Measurements from ENCODE around the gene CIB1.
"Not testable (repeated sequence)": the region's sequence is repeated elsewhere in the genome, so short reads cannot be mapped to it uniquely, and the experiment has no call there.

CIB1 gene

GRCh38 chr15:90233387-90234095, at the start of gene CIB1:
TSS of gene CIB1 (minus strand) at chr15:90233941. CDS start at chr15:90233885, 56 bp downstream.
- ATAC-seq (peak; percentile 91), DNase-seq (peak; percentile 98 to 99)
- peaks cover 62% of the 10 kb centered on the region for H3K4me1 Mint-ChIP-seq
- H3K4me3 Mint-ChIP-seq, result peak within 1 kb of the TSS; percentile 89 to 93
- peak within 1 kb of the TSS; percentile 83 to 94 for H3K27ac Mint-ChIP-seq
- no peaks in the 10 kb centered on the region for H3K27me3 Mint-ChIP-seq
- H3K9me3 Mint-ChIP-seq, result no peaks in the 10 kb centered on the region

DNA sequence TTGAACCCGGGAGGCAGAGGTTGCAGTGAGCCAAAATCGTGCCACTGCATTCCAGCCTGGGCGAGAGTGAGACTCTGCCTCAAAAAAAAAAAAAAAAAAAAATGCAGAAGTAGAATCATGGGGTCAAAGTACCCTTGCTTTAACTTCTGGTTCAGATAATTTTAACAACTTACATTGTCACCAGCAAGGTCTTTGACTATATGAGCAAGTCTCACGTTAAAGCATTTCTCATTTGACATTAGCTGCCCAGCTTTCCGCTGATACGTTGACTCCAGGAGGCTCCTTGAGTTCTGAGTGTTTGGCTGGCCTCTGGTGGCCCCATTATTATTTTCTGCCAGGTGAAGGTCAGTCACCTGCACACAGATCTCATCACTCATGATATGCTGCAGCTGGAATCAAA, 47.9 kb upstream of the CIB1 start:
- ATAC-seq, H3K4me3 Mint-ChIP-seq, DNase-seq, H3K27me3 Mint-ChIP-seq, H3K4me1 Mint-ChIP-seq, H3K9me3 Mint-ChIP-seq: not testable (repeated sequence)
- H3K27ac Mint-ChIP-seq, result peak overlapping the region in 1 of 2 donors; percentile 67

- not testable (repeated sequence) for DNase-seq, H3K4me3 Mint-ChIP-seq, H3K27ac Mint-ChIP-seq, H3K27me3 Mint-ChIP-seq, ATAC-seq, H3K9me3 Mint-ChIP-seq, H3K4me1 Mint-ChIP-seq
These were observed 47.0 kb upstream of the CIB1 start for GRCh38 chr15:90280743-90281142.

- not testable (repeated sequence) for H3K9me3 Mint-ChIP-seq, H3K27ac Mint-ChIP-seq, DNase-seq, H3K4me3 Mint-ChIP-seq, ATAC-seq, H3K4me1 Mint-ChIP-seq, H3K27me3 Mint-ChIP-seq
These were observed 44.7 kb upstream of the CIB1 start for GRCh38 chr15:90278467-90278866.

GRCh38 chr15:90271459-90272166, 37.9 kb upstream of the CIB1 start:
- peak overlapping the region; percentile 47 to 65 for H3K27ac Mint-ChIP-seq
- DNase-seq, result no peak

DNA sequence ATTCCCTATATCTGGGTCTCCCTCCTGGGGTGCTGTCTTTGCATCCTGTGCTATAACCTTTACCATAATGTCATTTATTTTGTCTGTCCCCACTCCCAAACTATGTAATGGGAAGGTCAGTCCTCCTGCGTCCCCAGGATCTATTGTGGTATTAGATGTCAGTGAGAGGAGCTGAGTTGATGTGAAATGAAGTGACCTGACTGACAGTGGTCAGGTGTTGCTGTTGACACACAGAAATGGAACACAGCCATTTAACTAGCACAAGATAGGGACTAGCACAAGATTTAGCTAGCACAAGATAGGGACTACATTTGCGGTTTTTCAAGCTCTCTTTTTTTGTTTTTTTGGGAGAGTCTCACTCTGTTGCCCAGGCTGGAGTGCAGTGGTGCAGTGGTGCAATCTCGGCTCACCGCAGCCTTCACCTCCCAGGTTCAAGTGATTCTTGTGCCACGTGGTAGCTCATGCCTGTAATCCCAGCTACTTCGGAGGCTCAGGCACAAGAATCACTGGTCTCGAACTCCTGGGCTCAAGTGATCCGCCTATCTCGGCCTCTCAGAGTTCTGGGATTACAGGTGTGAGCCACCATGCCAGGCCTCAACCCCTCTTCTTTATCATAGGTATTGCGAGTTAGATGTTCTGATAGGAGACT, 36.9 kb upstream of the CIB1 start:
- peak overlapping the region; percentile 79 to 86 for H3K27ac Mint-ChIP-seq
- H3K4me1 Mint-ChIP-seq, result peaks cover 60% of the 10 kb centered on the region
- DNase-seq, result no peak
- H3K27me3 Mint-ChIP-seq, result no peaks in the 10 kb centered on the region
- H3K4me3 Mint-ChIP-seq, result peak overlapping the region in 1 of 2 donors; percentile 13
- no peaks in the 10 kb centered on the region for H3K9me3 Mint-ChIP-seq
- no peak for ATAC-seq

More at GRCh38 chr15:90271459-90272166, 37.9 kb upstream of the CIB1 start:
- Mint-ChIP-seq H3K4me3 (no peak overlapping the region), H3K9me3 (no peaks in the 10 kb centered on the region), H3K4me1 (peaks cover 60% of the 10 kb centered on the region), H3K27me3 (no peaks in the 10 kb centered on the region)
- no peak for ATAC-seq

DNA sequence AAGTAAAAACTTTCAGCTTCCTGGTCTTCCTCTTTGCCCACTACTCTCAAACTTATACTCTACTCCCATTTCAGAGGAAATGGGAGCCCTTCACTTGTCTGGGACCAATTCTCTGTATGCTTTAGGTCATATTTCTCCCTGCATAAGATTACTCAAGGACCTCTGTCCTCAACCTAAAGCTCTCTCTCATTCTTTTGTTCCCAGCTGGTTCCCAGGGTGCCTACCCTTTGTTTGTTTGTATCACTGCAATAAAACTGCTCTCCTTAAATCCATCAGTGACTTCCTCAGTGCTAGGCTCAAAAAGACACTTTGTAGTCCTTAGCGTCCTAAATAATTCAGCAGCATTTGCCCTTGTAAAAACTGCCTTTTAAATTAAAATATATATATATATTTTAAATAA, 34.7 kb upstream of the CIB1 start:
- Mint-ChIP-seq H3K27me3 (no peaks in the 10 kb centered on the region), H3K9me3 (no peaks in the 10 kb centered on the region), H3K4me3 (peak overlapping the region; percentile 81 to 95), H3K4me1 (peaks cover 71% of the 10 kb centered on the region), H3K27ac (peak overlapping the region; percentile 6 to 77)
- DNase-seq, result no peak
- no peak for ATAC-seq

DNA sequence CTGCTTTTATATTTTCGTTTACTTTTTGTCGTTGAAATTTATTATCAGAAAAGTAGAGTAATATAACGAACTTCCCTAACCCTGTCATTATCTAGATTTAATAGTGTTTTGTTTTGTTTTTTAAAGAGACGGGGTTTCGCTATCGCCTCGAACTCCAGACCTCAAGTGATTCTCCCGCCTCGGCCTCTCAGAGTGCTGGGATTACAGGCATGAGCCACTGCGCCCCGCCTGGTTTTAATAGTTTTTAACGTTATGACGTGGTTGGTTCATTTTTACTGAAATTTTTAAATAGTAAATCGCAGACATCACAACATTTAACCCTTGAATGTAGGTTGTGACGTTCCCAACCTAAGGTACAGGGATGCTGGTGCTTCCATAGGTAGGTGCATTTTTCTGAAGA, 32.7 kb upstream of the CIB1 start:
- Mint-ChIP-seq H3K4me1 (peaks cover 57% of the 10 kb centered on the region), H3K27ac (peak overlapping the region; percentile 95 to 98), H3K27me3 (no peaks in the 10 kb centered on the region), H3K9me3 (no peaks in the 10 kb centered on the region), H3K4me3 (peak overlapping the region; percentile 95 to 99)
- DNase-seq (no peak), ATAC-seq (no peak)

- Mint-ChIP-seq H3K27ac (peak overlapping the region; percentile 95 to 98), H3K4me1 (peaks cover 53% of the 10 kb centered on the region), H3K9me3 (no peaks in the 10 kb centered on the region), H3K4me3 (peak overlapping the region; percentile 95 to 99), H3K27me3 (no peaks in the 10 kb centered on the region)
- ATAC-seq, result peak; percentile 41
- DNase-seq, result peak in 1 of 2 donors; percentile 42
These were observed 32.3 kb upstream of the CIB1 start for GRCh38 chr15:90266061-90266431.

GRCh38 chr15:90265271-90266060, 31.7 kb upstream of the CIB1 start, which contains the start of gene NGRN:
TSS of gene NGRN (plus strand) at chr15:90265672. CDS start at chr15:90265713, 41 bp downstream.
- Mint-ChIP-seq H3K27ac (peak within 1 kb of the TSS; percentile 95 to 98), H3K4me1 (peaks cover 47% of the 10 kb centered on the region)

DNA sequence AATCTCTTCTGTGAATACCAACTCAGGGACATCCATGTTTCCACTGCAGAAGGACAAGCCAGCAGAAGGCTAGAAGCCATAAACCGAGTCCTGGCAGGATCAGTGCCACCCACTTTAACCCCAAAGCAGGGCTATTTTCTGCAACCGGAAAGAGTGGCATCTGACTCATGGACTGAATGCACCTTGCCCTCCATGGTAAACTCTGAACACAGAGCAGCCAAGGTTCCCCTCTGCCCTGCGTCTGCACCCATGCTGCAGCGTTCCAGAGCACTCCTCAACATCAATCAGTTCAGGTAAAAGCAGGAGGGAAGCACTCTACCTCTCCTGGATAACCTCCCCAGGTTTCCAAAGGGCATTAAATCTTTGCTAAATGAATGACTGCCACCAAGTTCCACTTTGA, 30.9 kb upstream of the CIB1 start:
- H3K9me3 Mint-ChIP-seq, result no peaks in the 10 kb centered on the region
- H3K27ac Mint-ChIP-seq, result peak overlapping the region; percentile 95 to 98
- peaks cover 39% of the 10 kb centered on the region for H3K4me1 Mint-ChIP-seq
- DNase-seq (no peak), ATAC-seq (peak; percentile 41)
- no peaks in the 10 kb centered on the region for H3K27me3 Mint-ChIP-seq
- H3K4me3 Mint-ChIP-seq, result peak overlapping the region; percentile 95 to 99

More at GRCh38 chr15:90265271-90266060, 31.7 kb upstream of the CIB1 start, which contains the start of gene NGRN:
- ATAC-seq, result peak; percentile 94
- no peaks in the 10 kb centered on the region for H3K9me3 Mint-ChIP-seq
- peak within 1 kb of the TSS; percentile 95 to 99 for H3K4me3 Mint-ChIP-seq
- H3K27me3 Mint-ChIP-seq, result no peaks in the 10 kb centered on the region
- peak; percentile 88 to 89 for DNase-seq

- Mint-ChIP-seq H3K4me3 (no peak overlapping the region), H3K9me3 (no peaks in the 10 kb centered on the region)
These were observed 28.7 kb upstream of the CIB1 start for GRCh38 chr15:90262426-90262825.

GRCh38 chr15:90261811-90262210, 28.1 kb upstream of the CIB1 start:
- Mint-ChIP-seq H3K4me3 (no peak overlapping the region), H3K27ac (no peak overlapping the region), H3K4me1 (peaks cover 13% of the 10 kb centered on the region), H3K27me3 (no peaks in the 10 kb centered on the region), H3K9me3 (no peaks in the 10 kb centered on the region)
- ATAC-seq (no peak), DNase-seq (no peak)

More at GRCh38 chr15:90262426-90262825, 28.7 kb upstream of the CIB1 start:
- Mint-ChIP-seq H3K27ac (peak overlapping the region in 1 of 2 donors; percentile 64), H3K4me1 (peaks cover 19% of the 10 kb centered on the region), H3K27me3 (no peaks in the 10 kb centered on the region)
- no peak for ATAC-seq
- no peak for DNase-seq

DNA sequence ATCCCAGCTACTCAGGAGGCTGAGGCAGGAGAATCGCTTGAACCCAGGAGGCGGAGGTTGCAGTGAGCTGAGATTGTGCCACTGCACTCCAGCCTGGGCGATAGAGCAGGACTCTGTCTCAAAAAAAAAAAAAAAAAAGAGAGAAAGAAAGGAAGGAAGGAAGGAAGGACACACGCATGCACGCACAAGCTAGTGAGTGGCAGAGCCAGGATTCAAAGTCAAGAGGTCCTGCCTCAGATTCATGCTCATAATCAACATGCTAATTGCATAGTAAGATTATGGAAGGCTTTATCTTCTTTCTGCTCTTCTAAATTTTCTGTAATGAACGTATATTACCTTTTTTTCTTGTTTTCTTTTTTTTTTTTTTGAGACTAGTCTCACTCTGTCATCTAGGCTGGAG, 27.0 kb upstream of the CIB1 start:
- not testable (repeated sequence) for DNase-seq, H3K4me3 Mint-ChIP-seq, H3K27ac Mint-ChIP-seq, ATAC-seq, H3K27me3 Mint-ChIP-seq, H3K9me3 Mint-ChIP-seq
- peaks cover 11% of the 10 kb centered on the region for H3K4me1 Mint-ChIP-seq

DNA sequence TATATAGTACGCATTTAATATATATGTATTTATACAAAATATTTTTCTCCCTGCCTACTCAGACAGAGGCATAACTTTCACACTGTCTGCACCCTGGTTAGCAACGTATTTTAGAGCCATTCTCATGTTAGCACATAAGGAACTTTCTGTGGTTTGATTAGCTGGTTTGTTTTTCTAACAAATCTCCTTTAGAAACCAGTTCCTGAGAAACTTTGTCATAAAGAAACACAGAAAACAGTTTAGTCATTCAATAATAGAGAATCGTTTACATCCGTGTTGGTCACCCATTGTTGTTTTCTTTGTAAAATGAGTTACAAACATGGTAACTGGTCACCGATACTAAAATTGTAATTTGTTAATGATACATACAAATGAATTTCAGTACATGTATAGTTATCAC, 25.8 kb upstream of the CIB1 start:
- Mint-ChIP-seq H3K9me3 (no peaks in the 10 kb centered on the region), H3K4me1 (peaks cover 9% of the 10 kb centered on the region), H3K27me3 (no peaks in the 10 kb centered on the region), H3K27ac (no peak overlapping the region), H3K4me3 (no peak overlapping the region)
- ATAC-seq (peak; percentile 55), DNase-seq (no peak)
